Thymus (tissue), 11 donors: ENCODE results near the gene MED13L. TPM values are rescaled to one million over a fixed set of nuclear protein-coding genes. Genes with fewer than 3 reads are reported as not detected.

ENCODE experiments used
- DNase-seq, 9 donors: peaks; one replicate each; pipeline ENCODE4 v3.0.0-alpha.2; 2013; ENCODE audit warnings: low spot score in 9 of 9, low read depth in 6 of 9, missing footprints in 1 of 9
- H3K27ac ChIP-seq, 2 donors: one replicate each; pipeline ENCODE4 v1.5.1; 2013; ENCODE audit warnings: control low read depth in 1 of 2, low read depth in 1 of 2, low read length in 1 of 2, mild to moderate bottlenecking in 1 of 2, moderate library complexity in 1 of 2
- H3K27me3 ChIP-seq, 2 donors: one replicate each; pipeline ENCODE4 v1.5.1; 2013; ENCODE audit warnings: low read length in 1 of 2; ENCODE audit not compliant: control insufficient read depth in 2 of 2, insufficient read depth in 1 of 2
- H3K36me3 ChIP-seq, 2 donors: one replicate each; pipeline ENCODE4 v1.5.1; 2013; ENCODE audit warnings: low read length in 1 of 2, mild to moderate bottlenecking in 1 of 2, moderate library complexity in 1 of 2; ENCODE audit not compliant: control insufficient read depth in 2 of 2, insufficient read depth in 2 of 2
- H3K4me1 ChIP-seq, 2 donors: one replicate each; pipeline ENCODE4 v1.5.1; 2013; ENCODE audit warnings: low read length in 2 of 2; ENCODE audit not compliant: control insufficient read depth in 2 of 2, insufficient read depth in 2 of 2
- H3K4me3 ChIP-seq, 2 donors: one replicate each; pipeline ENCODE4 v1.5.1; 2013; ENCODE audit warnings: low read length in 2 of 2, control low read depth in 1 of 2, mild to moderate bottlenecking in 1 of 2
- H3K9me3 ChIP-seq, 2 donors: one replicate each; pipeline ENCODE4 v1.5.1; 2013; ENCODE audit warnings: low read length in 1 of 2, mild to moderate bottlenecking in 1 of 2; ENCODE audit not compliant: control insufficient read depth in 2 of 2, insufficient read depth in 1 of 2
- WGBS: extraction: QIAGEN DNeasy Blood & Tissue Kit; methylation state at CpG from one replicate; pipeline ENCODE4 v1.1.7; 2013; 5-methylcytosine and 5-hydroxymethylcytosine counted together
- polyA plus RNA-seq: library from polyadenylated mRNA; stranded (reverse); fragments of 200-250 nt; gene quantifications from one replicate; pipeline ENCODE4 v1.2.3, GENCODE V29; 2013
- total RNA-seq: library from RNA; stranded (reverse); fragments of 120-200 nt; gene quantifications from one replicate; pipeline ENCODE4 v1.2.4, GENCODE V29; 2013
- donor health status: healthy.

The MED13L gene
- total and polyA plus RNA-seq, 2 donors, result 34.0 to 141 TPM

- H3K27me3 ChIP-seq, result no peaks in the 10 kb centered on the region
- DNase-seq, result no peak
- no peak overlapping the region for H3K4me3 ChIP-seq
- H3K36me3 ChIP-seq, result peaks cover 0 to 6% of the 10 kb centered on the region in 2 donors
- peaks cover 2 to 8% of the 10 kb centered on the region in 2 donors for H3K4me1 ChIP-seq
- 80% methylated on average over 3 of the region's 3 CpGs for WGBS
- peak overlapping the region in 1 of 2 donors; percentile 28 for H3K27ac ChIP-seq
- no peaks in the 10 kb centered on the region for H3K9me3 ChIP-seq
Measured at GRCh38 chr12:116164250-116165035, 113.0 kb downstream of the MED13L start.

GRCh38 chr12:116162071-116162470 lies 115.4 kb downstream of the MED13L start:
- DNase-seq, result no peak
- Histone ChIP-seq H3K36me3 (peaks cover 0 to 2% of the 10 kb centered on the region in 2 donors), H3K9me3 (no peaks in the 10 kb centered on the region), H3K27ac (no peak overlapping the region), H3K4me1 (peaks cover 2 to 8% of the 10 kb centered on the region in 2 donors), H3K4me3 (no peak overlapping the region), H3K27me3 (no peaks in the 10 kb centered on the region)
- 95% methylated on average over 3 of the region's 3 CpGs for WGBS

GRCh38 chr12:116161588-116161987 lies 115.9 kb downstream of the MED13L start:
- WGBS, result 98% methylated on average over 4 of the region's 4 CpGs
- Histone ChIP-seq H3K4me1 (peaks cover 5 to 8% of the 10 kb centered on the region in 2 donors), H3K36me3 (peaks cover 0 to 2% of the 10 kb centered on the region in 2 donors), H3K4me3 (no peak overlapping the region), H3K27me3 (no peaks in the 10 kb centered on the region), H3K9me3 (no peaks in the 10 kb centered on the region), H3K27ac (no peak overlapping the region)
- DNase-seq, result no peak

GRCh38 chr12:116160883-116161458 lies 116.5 kb downstream of the MED13L start:
- Histone ChIP-seq H3K4me1 (peaks cover 6 to 8% of the 10 kb centered on the region in 2 donors), H3K9me3 (no peaks in the 10 kb centered on the region), H3K4me3 (no peak overlapping the region), H3K36me3 (peaks cover 0 to 2% of the 10 kb centered on the region in 2 donors), H3K27ac (no peak overlapping the region), H3K27me3 (no peaks in the 10 kb centered on the region)
- DNase-seq, result no peak
- WGBS, result 97% methylated on average over 7 of the region's 7 CpGs

GRCh38 chr12:116160231-116160630 lies 117.3 kb downstream of the MED13L start:
- WGBS, result 93% methylated on average over 2 of the region's 2 CpGs
- no peak overlapping the region for H3K4me3 ChIP-seq
- no peaks in the 10 kb centered on the region for H3K9me3 ChIP-seq
- peaks cover 0 to 2% of the 10 kb centered on the region in 2 donors for H3K36me3 ChIP-seq
- no peak for DNase-seq
- no peaks in the 10 kb centered on the region for H3K27me3 ChIP-seq
- H3K27ac ChIP-seq, result no peak overlapping the region
- H3K4me1 ChIP-seq, result peaks cover 3 to 6% of the 10 kb centered on the region in 2 donors

GRCh38 chr12:116159593-116160200 lies 117.8 kb downstream of the MED13L start:
- 98% methylated on average over 2 of the region's 2 CpGs for WGBS
- no peak overlapping the region for H3K27ac ChIP-seq
- no peak overlapping the region for H3K4me3 ChIP-seq
- DNase-seq, result no peak
- no peaks in the 10 kb centered on the region for H3K9me3 ChIP-seq
- H3K36me3 ChIP-seq, result peaks cover 0 to 2% of the 10 kb centered on the region in 2 donors
- no peaks in the 10 kb centered on the region for H3K27me3 ChIP-seq
- H3K4me1 ChIP-seq, result peaks cover 3 to 6% of the 10 kb centered on the region in 2 donors

- no peak overlapping the region for H3K27ac ChIP-seq
- 79% methylated on average over 1 of the region's 1 CpG for WGBS
- DNase-seq, result no peak
- H3K36me3 ChIP-seq, result peaks cover 0 to 2% of the 10 kb centered on the region in 2 donors
- no peaks in the 10 kb centered on the region for H3K27me3 ChIP-seq
- no peak overlapping the region for H3K4me3 ChIP-seq
- no peaks in the 10 kb centered on the region for H3K9me3 ChIP-seq
- H3K4me1 ChIP-seq, result peaks cover 3 to 4% of the 10 kb centered on the region in 2 donors
Measured at GRCh38 chr12:116159175-116159574, 118.3 kb downstream of the MED13L start.

GRCh38 chr12:116157845-116158267 lies 119.6 kb downstream of the MED13L start:
- DNase-seq, result no peak
- Histone ChIP-seq H3K4me3 (no peak overlapping the region), H3K9me3 (no peaks in the 10 kb centered on the region), H3K4me1 (peaks cover 3 to 6% of the 10 kb centered on the region in 2 donors), H3K27ac (no peak overlapping the region), H3K36me3 (peaks cover 0 to 2% of the 10 kb centered on the region in 2 donors), H3K27me3 (no peaks in the 10 kb centered on the region)
- 38% methylated on average over 5 of the region's 5 CpGs for WGBS

GRCh38 chr12:116156614-116157013 lies 120.9 kb downstream of the MED13L start:
- H3K27me3 ChIP-seq, result no peaks in the 10 kb centered on the region
- 94% methylated on average over 4 of the region's 4 CpGs for WGBS
- H3K36me3 ChIP-seq, result peaks cover 0 to 2% of the 10 kb centered on the region in 2 donors
- H3K27ac ChIP-seq, result no peak overlapping the region
- H3K4me1 ChIP-seq, result peaks cover 3 to 6% of the 10 kb centered on the region in 2 donors
- H3K4me3 ChIP-seq, result no peak overlapping the region
- H3K9me3 ChIP-seq, result no peaks in the 10 kb centered on the region
- no peak for DNase-seq
